ENCODE measurements around the gene JAML.

JAML gene

DNA sequence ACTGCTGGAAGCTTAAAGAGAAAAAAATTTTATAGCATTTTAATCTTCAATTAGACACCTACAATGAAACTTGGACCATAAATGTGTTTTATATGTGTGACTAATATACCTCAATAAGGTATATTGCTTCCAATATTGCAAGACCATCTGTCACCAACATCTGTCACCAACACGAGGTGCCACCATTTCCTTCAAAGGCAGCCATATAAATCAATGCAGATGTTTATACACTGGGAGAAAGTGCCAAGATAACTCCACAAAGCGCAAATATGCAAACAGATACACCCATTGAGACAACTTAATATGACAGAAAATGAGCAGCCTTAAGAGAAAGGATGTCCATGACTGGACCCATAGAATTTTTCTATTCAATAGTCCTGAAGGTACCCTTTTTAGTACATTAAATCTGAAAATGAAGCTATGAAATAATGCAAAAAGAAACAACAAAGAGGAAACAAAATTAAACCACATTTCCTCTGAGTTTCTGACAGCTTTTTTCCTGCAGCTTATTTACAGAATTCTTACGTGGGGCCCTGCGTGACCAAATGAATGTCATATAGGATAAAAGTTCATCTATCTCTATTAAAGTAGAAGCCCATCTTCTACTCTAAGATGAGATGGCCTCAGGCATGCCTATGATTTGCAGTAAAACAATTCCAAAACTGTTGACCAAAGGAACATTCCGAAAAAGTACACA, 14.8 kb upstream of the JAML start:
- no peak for DNase-seq

DNA sequence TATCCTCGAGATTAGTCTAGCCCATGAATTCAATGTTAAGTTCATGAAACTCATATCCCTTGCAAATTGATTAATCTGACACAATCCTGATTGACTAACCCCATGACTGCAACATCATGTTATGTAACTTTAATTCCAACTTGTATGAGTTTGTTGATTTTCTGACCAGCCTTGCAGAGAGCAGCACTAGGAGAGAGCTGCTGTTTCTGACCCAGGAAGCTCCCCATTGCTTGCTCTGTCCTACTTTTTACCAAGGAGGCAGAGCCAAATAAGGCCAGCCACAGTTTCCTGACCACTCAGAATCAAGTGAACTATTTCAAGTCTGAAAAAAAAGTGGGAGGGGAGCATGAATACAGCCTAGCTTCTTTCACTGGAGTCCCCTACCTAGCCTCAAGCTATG, 14.1 kb upstream of the JAML start:
- no peak for DNase-seq

DNA sequence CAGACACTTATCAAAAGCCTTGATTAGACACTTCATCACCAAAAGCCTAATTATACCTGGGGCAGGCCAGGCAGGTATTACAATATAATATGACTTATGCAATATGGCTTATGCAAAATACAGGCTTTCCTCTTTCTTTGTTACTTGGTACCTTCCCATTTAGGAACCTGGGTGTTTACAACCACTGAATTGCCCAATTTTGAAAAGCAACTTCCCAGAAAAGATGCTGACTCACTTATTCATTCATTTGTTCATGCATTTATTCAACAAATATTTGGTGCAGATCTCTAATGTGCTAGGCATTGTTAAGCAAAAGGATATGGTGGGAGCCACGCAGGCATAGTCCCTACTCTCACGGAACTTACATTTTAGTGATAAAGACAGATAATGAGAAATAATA, 13.6 kb upstream of the JAML start:
- no peak for DNase-seq

DNA sequence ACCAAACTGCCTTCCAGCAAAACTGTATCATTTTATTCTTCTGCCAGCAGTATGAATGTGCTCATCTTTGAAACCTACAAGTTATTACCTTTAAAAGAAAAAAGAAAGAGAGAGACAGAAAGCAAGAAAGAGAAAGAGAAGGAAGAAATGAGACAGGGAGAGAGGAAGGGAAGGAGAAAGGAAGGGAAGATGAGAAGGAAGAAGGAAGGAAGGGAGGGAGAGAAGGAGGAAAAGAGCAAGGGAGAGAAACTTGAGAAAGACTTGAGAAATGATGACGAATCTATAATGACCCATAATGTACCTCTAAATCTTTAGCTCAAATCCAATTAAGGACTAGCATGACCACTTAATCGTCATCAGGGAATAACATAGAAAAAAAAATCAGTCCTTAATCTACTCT, 11.4 kb upstream of the JAML start:
- no peak for DNase-seq

DNA sequence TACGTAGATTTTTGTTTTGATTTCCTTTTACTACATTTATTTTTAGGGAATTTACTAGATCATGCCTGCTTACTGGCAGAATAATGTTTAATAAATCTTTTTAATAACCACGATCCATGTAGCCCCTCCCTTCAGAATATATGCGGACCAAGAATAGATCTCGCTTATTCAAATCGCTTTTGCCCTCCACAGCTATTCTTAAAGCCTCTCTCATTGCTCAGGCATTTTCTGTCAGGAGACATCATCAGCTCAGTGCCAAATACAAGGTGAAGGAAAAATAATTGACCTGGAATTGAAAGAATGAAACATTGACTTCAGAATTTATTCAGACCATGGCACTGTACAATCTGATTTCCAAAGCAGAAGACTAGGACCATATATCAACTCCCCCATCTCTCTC, 10.0 kb upstream of the JAML start:
- DNase-seq, result no peak

DNA sequence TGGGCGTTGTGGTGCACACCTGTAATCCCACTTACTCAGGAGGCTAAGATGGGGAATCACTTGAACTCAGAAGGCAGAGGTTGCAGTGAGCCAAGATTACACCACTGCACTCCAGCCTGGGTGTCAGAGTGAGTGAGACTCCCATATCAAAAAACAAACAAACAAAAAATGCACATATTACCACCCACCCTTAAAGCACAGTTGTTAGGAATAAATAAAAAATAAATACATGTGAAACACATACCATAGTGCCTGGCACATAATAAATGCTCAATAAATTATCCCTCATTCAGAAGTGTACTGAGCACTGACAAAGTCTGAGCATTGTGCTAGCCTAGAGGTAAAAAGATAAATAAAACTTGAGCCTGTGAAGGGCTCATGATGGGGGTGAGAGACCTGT, 9.0 kb upstream of the JAML start:
- no peak for DNase-seq

DNA sequence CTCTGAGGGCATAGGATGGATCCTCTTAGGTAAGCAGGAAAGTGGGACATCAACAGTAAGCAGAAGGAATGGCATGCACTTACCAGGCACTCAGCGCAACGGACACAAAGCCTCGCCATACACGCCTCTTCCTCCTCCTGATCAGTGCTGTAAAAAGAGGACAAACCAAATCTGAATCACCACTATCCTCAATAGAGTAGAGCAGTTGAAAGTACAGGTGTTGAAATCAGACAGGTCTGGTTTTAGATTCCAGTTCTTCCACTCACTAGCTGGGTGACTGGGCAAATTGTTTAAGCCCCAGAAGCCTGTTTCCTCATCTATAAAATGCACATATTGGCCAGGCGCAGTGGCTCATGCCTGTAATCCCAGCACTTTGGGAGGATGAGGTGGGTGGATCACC, 8.6 kb upstream of the JAML start:
- DNase-seq, result no peak

DNA sequence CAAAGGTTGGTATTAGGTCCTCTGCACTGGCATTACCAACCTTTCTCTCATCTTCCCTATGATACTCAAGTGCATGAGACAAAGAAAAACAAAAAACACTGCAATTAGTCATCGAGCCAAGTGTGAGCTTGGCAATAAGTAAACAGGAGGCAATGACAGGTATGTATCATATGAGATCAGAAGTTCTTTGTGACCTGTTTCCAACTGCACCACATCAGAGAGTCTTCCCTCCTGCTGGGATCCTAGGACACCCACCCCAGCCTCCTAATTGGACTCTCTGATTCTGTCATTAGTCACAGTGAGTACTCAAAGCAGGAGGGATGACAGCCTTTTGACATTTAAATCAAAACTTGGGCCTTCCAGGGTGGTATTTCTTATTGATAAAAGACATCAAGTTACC, 7.8 kb upstream of the JAML start:
- DNase-seq, result no peak

DNA sequence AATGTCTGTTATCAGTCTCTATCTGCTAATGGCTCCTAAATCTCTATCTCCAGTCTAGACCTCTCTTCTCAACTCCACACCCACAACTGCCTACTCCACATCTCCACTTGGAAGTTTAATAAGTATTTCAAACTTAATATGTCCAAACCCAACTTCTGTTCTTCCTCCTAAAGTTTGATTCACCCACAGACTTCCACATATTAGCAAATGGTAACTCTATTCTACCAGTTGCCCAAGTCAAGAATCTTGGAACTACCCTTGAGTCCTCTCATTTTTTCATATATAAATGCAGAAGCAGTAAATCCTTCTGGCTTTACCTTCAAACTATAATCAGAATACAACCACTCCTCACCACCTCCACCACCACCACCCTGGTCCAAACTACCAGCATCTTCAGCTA, 6.7 kb upstream of the JAML start:
- no peak for DNase-seq

DNA sequence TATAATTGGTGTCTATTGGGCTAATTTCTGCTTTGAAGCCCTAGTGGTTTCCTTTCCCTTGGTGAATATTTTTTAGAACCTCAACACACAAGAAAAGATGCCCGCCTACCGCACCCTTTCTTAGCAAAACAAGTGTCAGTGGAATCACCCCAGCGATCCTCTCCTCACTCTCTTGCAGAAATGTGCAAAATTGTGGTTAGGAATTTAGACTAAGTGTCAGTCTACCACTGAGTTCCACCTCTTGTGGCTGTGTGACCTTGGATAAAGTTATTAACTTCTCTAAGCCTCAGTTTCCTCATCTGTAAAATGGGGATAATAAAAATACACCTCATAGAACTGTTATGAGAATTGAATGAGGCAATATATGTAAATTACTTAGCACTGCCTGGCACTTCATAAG, 5.3 kb upstream of the JAML start:
- DNase-seq, result no peak

DNA sequence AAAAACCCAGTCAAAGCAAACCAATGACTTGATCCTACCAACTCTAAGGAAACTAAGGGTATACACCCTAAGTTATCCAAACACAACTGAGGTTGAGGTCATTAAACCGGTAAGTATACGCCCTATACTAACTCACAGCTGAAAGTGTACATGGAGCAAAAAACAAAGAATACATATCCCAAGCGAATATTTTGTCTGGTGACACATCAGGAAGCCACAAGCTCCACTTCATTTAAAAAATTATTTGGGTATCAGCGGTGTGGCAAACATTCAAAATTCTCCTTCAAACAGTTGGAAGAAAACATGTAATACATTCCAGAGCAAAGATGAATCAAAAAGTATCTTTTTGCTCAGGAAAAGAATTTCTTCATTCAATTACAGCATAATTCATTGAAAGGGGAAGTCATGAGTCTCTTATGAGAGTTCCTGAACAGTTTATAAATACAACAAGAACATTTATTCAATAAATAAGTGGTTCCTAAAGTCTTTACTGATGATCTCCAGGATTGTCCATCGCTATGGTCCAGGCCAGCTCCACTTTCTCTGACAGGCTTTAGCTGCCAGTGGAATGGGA, 4.5 kb upstream of the JAML start:
- no peak for DNase-seq

DNA sequence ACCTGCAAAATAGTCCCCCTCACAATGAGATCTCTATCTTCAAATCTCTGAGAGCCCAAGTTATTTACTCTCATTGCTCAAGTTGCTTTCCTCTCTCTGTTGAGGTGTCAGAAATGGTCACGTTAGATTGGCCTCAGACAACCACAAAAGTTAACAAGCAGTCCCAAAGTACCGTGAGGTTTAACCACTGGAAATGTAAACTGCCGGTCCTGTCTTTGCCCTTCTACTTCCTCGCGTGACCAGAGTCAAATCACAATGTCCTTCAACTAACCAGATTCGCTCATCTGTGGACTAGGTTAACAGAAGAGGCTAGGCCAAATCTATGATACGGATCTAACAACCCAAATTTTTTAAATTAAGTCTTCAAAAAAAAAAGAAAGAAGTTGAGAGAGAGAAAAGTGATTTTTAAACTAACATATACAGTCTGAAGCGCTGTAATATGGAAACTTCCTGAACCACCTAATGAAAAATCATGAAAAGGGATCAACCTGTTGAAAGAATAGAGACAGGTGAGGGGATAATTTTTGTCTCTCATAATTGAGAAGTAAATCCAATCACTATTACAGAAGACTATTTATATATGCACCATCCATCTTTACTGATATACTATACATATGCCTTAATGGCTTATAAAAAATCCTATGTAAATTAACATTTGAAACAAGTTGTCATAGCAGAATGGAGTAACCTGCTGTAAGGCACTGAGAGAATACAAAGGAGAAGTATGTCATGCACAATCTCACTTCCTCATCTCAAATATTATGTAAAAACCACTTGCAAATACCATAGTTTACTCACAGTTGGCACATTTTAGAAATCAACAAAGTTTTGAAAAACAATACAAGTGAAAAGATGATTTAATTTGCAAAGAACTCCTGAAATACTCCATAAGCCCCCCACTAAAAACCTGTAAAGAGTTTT, 3.3 kb upstream of the JAML start:
- DNase-seq, result no peak

DNA sequence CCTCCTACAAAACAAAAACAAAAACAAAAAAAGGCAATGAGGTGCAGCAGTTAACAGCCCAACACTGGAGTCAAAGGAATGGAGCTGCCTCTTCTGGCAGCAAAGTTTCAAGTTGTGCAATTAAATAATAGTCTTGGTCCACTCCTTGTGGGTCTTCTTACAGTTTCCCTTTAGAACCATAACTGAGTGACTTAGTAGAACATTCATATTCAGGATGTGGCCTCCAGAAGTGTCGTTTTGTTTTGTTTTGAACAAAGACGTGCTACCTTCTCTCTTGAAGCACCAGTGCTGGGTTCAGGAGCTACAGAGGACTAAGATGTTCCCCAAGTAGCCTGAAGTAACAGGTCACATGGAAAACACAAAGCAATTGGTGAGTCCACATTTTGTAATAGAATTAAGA, 2.0 kb upstream of the JAML start:
- DNase-seq, result no peak

DNA sequence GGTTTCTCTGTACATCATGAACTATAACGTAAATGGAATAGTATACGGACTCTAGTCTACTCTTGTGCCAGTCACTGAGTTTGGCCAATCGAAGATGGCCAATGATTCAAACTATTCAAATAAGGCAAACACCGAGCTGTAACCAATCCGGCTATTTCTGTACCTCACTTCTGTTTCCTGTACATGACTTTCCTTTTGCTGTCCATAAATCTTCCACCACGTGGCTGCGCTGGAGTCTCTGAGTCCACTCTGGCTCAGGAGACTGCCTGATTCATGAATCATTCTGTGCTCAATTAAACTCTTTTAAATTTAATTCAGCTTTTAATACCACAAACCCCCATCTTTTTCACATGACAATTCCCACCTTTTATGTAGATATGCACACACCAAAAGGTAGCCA, 1.5 kb upstream of the JAML start:
- no peak for DNase-seq

DNA sequence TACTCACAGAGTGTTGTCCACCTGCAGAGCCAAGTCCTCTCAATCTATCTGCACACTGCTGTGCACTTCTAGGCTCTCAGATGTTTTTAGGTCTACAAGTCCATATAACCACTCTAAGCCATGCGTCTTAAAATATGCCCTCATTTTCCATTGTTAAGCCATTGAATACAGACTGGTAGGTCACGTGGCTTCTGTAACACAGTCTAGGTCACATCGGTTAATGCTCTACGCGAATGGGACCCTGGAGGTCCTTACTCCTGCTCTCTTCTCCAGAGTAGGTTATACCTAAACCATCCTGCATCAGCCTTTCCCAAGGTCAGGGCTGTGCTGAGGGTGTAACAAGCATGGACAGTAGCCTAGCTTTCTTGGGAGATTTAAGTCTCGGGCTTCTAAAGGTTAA, 819 bp downstream of the JAML start:
- DNase-seq, result no peak

DNA sequence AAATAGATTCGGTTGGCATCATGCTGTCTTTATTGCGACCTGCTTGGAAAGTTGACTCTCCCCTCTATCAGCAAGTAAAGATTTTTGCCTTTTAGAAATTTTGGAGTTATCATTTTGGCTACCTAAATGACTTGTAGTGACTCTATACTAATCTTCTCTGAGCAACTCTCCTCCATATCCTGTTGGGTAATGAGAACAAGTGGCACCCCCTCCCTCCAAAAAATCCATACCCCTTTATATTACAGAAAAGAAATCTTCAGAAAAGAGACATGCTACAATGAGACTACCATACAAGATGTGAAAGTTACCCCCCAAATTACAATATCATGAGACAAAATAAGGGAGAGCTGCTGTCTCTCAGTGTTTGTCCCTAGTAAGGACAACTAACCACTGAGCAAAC, 1.2 kb downstream of the JAML start:
- no peak for DNase-seq

DNA sequence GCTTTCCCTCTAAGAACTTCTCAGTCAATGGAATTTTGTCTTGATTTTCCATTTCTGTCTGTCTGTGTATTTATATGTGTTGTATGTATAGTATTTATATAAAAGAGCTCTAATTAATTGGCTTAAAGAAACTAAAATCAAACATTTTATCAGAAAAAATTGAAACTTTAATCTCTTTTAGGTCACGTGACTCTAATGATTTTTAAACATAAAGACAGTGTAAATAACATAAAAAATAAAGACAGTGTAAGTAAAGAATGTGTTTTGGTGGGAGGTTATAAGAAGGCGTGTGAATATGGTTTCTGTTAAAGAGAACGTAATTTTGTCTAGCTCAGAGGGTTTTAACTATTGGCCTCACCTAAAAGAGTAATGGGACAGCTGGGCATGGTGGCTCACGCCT, 2.4 kb downstream of the JAML start:
- no peak for DNase-seq

DNA sequence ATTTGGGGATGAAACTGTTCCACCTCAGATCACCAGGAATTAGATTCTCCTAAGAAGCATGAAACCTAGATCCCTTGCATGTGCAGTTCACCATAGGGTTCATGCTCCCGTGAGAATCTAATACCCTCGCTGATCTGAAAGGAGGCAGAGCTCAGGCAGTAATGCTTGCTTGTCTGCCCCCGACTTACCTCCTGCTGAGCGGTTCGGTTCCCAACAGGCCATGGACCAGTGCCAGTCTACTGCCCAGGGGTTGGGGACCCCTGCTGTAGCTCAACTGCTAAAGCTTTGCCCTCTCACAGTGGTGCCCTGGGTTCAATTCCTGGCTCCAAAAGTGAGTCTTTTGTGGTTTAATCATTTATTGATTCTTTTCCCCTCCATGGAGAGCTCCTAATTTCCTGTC, 3.4 kb downstream of the JAML start:
- no peak for DNase-seq

DNA sequence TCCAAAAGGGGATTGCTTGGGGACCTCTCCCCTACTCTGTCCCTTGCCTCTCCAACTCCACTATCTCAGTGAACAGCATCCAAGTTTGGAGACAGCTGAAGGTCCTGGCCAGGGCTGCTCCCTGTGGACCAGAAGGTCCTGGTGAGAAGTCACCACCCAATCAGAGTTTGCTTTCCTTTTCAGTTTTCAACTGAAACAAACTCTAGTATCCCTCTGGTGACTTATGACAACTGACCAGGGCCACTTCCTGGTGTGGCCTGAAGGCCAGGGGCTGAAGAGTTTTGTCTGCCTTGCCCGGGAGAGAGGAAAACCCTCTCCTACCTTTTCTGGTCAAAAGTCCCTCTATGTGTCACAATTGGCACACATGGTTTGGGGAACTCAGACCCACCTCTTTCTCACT, 5.1 kb downstream of the JAML start:
- DNase-seq, result no peak

DNA sequence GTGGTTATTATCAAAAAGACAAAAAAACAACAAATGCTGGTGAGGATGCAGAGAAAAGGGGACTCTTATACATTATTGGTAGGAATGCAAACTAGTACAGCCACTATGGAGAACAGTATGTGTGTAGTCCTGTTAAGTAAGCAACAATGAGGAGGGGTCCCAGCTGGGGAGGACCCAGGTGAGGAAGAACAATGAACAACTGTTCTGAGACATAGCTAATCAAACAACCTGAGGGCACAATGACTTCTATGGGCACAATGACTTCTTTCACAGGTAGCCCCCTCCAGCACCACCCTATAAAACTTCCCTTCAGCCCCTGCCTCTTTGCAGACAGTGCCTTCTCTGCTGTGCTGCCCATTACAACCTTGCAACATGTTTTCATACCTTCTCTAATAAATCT, 5.6 kb downstream of the JAML start:
- no peak for DNase-seq

DNA sequence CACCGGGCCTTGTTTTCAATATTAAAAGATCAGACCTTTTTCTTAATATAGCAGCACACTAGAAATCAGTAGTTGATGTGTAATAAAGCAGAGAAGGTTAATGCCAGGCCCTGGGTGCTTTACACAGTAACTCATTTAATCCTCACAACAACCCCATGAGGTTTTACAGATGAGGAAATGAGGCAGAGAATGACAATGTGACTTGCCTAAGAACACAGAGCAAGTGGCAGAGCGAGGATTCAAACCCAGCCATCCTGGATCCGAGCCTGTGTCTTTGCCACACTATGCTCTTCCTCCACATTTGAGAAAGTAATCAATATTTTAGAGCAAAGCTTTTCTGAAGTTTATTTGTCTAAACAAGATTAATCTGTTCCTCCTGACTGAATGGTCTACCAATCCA, 7.2 kb downstream of the JAML start:
- no peak for DNase-seq

DNA sequence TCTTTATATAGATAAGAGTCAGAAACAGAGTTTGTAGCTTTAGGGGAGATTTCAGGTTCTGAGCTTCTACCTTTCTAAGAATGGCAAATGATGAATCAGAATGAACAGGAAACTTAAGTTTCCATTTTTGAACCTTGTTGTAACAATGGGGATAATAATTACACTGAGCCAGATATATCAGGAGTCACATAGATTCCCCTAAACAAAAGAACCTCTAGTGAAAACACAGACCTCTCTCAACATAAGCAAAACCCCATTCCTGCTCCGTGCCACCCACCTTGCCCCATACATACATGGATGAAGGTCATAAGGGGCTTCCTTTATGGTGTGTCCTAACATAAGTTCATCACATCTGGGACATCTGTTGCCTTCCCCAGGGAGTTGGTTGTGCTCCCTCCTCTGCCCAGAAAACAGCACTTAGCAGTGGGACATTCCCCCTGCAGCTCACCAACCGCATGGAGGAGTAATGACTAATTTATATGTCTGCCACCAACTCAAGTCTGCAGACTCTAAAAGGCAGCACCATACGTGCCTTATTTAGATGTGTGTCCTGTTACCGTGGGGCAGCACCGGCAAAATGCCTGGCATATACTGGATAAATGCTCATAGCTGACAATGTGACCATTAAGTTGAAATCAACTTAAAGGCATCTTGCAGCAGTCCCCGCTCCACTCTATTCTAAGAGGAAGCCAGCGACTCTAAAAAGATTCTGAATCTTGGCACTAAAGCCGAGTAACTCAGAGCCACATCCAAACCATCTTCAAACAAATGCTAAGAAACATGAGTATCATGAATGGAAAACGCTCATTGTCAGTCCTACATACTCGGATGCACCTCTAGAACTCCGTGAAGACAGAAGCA, 8.0 kb downstream of the JAML start:
- no peak for DNase-seq

DNA sequence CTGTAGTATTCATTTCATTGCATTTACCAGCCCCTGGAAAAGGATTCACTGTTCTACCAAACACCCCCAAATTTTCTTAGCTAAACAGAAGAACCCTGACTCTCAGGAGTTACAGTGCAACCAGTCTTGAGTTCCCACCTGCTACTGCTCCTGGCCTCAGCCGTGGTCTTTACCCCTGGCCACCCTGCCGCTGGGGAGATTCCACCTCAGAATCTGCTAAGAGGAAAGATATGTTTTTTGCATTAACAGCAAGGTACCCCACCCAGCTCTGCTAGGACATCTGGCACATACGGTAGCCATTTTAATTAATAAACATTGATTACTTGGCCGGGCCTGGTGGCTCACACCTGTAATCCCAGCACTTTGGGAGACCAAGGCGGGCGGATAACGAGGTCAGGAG, 9.0 kb downstream of the JAML start:
- DNase-seq, result no peak

Measured in left hindlimb (tissue), 1 donor.